Esophagus mucosa (tissue), 1 donor: Measurements from ENCODE around the gene NOL4L. TPM values are rescaled to one million over a fixed set of nuclear protein-coding genes. Genes with fewer than 3 reads are reported as not detected.
"Not testable (repeated sequence)": the region's sequence is repeated elsewhere in the genome, so short reads cannot be mapped to it uniquely, and the experiment has no call there.

Source experiments
- ATAC-seq: fragments of 200-7000 bp; cut with Tn5 transposase; one replicate; pipeline ENCODE4 v1.9.1; 2020
- total RNA-seq: library from RNA; stranded (reverse); gene quantifications from one replicate; pipeline ENCODE4 v1.2.4, GENCODE V29; 2023
- donor health status: DM: yes; HTN: yes; CAD: no.

Gene NOL4L
- total RNA-seq, 1 donor from 2014 or later, result 2.0 TPM

DNA sequence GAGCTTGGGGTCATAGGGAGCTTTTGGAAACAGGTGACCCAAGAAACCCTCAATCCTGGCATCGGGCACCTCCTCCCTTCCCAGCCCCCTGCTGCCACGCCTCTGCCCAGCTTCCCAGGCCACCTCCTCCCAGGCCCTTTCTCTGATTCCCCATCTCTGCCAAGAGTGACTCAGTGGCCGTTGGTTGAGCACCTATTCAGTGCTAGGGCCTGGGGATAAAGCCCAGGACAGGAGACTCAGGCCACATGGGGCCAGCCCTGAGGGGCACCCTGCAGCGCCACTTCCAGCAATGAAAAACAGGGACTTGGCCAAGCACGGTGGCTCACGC lies 116.9 kb downstream of the NOL4L start:
- ATAC-seq, result no peak

DNA sequence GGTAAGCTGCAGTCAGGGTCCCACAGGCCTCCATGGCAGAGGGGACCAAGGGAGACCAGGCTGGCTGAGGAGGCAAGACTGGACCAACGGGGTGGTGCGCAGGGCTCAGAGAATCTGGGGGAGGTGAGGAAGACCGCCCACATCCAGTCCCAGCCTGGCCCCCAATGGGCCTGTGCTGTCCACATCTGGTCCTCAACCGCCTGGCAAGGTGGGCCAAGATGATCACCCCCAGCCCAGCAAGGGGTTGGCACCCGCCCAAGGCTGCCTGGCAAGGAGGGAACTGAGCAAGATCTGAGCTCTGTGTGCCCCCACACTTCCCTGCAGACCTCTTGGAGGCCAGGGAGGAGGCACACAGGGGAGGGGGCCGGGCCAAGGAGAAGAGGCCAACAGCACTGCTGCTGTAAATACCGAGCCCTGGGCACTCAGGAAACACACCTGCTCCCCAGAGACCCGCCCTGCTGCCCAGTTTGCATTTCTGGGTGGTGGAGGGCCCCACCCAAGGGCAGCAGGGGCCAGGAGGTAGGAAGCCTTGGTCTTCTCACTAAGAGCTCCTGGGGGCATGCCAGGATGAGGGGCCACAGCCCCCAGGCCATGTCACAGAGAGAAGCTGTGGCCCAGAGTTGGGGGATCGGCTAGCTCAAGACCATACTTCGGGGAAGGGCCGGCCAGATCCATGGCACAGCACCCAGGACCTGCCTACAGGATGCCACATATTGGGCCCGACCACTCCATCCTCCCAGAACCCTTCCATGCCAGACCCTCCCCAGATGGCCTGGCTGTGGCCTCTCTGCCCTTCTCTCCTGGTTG lies 117.4 kb downstream of the NOL4L start:
- no peak for ATAC-seq

DNA sequence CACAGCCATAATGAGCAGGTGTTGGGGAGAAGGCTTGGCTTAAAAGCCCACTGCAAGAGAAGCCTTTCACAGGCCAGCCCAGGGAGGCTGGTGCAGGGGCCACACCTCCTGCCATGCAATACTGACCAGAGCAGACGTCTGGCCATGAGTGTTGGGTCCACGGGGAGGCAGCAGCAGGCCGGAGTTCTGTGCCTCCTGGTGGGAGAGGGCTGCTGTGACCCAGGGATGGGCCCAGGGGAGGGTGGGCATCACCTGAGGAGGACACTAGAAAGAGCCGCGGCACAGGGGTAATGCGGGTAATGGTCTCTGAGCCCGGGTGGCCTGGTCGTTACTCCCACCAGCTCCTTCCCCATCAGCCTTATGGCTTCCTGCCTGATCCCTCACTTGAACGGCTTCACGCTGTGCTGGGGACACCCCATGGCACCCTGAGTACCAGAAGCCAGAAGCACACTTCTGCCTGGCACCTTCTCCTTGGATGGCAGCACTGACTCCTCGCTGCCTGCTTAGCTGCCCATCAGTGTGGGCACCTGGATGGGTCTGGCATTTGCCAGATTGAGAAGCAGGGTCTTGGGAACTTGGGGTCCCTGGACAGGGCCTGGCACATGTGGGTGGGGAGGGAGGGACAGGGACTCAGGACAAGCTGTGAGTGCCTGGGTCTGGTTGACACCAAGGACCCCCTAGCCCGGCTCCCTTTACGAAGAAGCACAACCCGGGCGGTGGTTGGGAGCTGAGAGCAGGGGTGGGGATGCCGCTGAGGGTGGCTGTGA lies 118.2 kb downstream of the NOL4L start:
- ATAC-seq, result no peak

DNA sequence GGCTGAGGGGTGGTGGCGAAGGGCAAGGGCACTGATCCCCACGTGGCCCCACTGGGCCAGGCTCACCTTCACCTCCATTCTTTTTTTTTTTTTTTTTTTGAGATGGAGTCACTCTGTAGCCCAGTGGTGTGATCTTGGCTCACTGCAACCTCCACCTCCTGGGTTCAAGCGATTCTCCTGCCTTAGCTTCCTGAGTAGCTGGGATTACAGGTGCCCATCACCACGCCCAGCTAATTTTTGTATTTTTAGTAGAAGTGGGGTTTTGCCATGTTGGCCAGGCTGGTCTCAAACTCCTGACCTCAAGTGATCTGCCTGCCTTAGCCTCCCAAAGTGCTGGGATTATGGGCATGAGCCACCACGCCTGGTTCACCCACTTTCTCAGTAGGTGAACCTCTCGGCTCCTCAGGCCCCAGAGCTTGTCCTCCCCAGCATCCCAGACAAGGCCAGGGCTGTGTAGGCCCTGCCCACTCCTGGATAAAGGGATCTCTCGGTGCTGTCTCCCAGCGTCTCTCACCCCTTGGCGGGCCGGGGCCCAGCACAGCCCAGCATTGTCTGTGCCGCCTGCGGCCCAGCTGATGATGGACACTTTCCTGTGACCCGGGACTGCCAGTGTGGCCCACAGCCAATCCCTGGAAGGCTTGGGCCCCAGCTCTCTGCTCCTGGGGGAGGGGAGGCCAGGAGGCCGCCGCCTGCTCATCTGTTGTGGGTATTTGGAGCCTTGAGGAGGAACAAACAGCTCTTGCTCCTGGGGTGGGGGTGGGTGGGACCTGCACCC lies 119.0 kb downstream of the NOL4L start:
- ATAC-seq, result not testable (repeated sequence)

DNA sequence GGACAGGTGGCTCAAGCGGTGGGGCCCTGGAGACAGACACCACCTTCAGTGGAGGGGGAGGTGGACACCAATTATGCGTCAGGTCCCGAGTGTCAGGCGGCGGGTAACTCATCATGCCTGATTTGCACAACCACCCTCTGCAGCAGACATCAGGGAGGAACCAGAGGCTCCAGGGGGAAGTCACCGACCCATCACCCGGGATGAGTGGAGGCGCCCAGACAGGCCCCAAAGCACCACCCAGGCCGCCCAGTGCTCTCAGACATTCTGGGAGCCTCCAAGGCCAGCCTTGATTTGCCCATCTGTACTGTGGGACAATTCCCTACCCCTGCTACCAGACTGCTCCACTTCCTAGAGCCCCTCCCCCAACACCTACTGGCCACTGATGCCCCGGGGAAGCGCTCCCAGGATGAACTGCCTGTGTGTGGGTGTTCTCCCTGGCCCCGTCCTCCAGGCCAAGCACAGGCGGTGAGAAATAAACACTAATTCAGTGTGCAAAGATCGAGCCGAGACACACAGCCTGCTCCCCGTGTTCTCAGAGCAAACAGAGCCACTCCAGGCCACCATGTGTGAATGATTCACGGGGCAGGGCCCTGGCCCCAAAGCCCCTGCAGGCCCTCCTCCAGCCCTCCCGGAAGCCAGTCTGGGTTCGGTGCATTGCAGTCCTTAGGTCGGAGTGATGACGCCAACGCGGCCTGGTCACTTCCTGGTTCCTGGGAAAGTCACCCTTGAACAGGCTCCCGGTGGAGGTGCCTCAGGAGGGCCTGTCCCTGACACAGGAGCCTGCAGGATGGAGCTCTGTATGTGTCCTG lies 119.8 kb downstream of the NOL4L start:
- ATAC-seq, result peak; percentile 43

DNA sequence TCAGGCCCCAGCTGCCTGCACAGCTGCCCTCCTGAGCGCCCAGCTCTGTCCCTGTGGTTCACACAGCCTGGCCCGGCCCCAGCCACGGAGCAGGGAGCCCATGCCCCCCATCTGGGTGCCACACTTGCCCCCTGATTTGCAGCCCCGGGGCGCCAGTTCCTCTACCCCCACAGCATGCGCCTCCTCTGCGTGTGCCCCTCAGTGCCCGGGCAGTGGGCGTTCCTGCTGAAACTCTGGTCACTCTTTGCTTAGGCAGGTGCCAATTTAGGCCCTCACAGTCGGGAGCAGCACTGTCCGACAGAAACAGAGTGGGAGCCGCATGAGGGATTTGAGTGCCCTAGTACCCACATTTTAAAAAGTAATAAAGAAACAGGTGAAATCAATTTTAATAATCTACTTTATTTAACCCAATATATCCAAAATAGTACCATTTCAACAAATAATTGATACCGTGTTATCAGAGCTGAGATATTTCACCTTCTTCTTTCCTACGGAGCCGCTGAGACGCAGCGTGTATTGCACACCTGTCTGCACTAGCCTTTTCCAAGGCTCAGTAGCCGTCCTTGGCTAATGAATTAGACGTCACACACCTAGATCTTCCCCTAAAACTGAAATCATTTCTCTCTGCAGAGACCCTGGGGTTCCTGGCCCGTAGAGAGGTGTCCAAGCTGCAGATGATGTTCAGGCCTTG lies 120.6 kb downstream of the NOL4L start:
- ATAC-seq, result no peak

DNA sequence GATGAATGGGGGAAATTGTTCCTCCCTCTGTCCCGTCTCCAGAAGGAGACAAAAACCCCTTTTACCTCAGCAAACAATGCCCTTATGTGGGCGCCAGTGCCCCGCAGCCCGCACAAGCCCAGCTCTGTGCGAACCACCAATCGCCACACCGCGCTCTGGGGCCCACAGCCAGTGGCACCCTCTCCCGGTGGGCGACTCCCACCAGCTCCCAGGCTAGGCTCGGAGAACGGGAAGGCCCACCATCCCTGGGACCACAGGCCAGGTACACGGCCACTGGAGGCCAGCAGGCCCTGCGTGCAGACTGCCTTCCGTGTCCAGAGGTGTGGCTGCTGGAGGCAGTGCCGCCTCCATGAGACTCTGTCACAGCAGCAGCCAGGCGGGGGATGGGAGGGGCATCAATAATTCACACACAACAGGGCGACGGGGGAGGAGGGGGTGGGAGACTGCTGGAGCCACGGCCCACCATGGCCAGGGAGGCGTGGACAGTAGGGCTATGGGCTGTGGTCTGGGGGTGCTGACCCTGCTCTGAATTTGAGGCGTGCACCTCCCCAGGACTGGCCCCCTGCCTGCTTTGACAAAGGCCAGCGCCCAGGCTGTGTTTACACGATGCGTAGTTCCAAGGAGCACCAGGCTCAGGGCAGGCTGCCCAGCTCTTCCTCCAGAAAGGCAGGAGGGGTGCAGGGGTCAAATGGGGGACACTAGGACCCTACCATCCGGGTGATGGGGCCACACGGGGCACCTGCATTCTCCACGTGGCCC lies 121.3 kb downstream of the NOL4L start:
- no peak for ATAC-seq

DNA sequence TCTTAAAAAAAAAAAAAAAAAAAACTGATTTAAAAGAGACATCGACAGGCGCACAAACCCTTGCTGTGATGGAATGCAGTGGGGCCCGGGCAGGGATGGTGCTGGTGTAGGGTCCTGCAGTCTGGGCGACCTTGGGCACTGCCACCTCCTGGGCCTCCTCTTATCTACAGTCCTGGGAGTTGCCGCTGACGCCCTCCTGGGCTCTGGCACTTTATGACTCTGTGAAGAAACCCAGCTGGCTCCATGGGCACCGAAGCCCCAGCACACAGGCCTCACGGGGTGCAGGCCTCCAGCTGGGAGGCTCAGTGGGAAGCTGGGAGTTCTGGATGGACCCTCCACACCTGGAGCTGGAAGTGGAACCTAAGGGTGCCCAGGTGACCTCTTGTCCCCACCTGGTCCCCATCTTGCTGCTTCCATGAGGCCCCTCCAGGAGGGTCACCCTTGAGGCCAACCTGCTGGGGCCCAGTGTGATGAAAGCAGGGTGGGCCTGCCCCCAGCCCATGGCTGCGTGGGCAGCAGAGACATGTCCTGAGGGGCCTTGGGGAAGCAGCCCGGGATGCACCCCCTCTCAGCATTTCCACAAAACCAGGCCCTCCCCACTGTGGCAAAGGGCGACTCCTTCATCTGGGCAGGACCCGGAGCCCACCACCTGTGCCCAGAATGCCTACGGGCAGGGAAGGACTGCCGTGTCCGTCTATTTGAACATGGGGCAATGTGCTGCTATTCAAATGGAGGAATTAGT lies 122.1 kb downstream of the NOL4L start:
- ATAC-seq, result no peak

DNA sequence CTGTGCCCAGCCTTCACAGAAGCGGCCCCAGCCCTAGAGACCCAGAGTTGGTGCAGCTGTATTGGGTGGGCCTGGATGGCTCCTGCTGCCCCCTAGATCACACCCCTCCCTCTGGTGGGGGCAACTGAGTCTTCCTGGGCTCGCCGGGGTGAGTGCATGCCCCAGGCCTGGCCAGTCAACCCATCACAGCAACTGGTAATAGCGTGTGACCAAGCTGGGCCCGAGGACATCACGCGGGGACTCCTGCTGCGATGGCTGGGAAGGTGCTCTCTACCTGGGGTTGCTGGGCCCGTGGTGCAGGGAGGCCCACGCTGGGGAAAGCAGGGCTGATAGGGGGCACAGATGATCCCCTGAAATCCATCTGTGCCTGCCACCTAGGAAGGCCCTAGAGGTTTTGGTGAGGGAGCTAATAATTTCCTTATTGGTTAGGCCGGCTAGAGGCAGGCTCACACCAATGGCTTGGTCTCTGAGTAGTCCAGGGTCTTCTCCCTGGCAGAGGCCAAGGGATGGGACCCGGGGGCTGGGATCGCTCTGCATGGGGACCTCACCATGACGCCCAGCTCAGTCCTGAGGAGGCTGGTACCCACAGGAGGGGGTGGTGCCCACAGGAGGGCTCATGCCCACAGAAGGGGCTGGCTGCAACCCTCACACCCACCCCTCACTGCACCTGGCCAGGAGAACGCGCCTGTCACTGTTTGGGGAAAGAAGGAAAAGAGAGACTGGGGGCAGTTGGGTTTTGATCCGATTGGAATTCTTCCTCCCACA lies 123.1 kb downstream of the NOL4L start:
- no peak for ATAC-seq

DNA sequence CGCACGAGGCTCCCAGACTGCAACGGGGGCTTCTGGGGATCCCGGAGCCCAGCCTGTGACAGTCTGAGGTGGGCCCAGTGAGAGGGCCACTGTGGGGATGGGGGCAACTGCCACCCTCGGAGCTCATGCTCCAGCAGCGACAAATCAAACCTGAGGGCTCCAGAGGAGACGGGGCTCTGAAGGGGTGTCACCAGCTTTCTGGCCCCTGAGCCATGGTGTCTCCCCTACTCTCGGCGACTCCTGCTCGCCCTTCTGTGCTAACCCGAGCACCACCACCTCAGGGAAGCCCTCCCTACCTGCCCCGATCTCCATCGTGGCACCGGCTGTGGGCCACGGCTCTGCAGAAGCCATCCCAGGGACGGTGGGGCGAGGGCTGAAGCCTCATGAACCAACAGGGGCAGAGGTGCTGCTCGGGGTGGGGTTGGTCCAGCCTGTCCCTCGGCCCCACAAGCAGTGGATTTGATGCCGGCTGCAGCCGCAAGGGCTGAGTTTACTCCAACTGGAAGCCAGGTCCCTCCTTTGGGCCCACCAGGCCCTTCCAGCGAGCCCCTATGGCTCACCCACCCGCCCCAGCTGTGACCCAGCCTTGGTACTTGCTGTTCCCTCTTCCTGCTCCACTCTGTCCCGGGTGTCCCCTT lies 124.3 kb downstream of the NOL4L start:
- ATAC-seq, result no peak

DNA sequence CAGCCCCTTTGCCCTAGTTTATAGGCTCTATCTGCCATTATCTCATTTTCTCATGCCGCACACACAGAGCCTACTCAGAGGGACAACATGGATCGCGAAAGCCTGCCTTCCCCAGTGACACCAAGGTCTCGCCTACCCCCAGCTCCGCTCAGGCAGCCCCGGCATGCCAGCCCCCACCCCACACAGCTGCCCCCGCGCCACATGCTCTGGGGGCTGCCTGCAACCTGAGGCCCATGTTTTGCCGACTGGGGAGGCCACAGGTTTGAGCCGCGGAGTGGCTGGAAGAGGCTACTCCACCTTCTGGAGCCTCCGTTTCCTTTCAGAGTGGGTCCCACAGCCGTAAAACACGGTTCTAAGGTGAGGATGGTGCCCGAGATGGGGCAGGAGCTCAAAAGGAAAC lies 124.9 kb downstream of the NOL4L start:
- ATAC-seq, result no peak

DNA sequence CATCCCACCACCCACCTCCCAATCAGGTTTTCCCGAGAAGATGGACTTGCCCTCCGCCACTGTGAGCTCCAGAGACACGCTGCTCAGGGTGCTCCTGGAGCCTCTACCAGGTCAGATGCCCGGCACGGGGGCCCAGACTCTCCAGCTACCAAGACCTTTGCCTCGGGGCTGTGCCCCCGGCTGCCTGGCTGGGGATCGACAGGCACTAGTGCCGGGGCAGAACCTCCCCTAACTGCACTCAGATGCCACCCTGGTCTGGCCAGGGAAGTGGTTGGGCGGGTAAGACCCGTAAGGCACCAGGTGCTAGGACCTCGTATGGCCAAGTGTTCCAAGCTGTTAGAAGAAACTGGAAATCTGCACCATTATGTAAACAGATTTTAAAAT lies 126.3 kb downstream of the NOL4L start:
- ATAC-seq, result no peak

DNA sequence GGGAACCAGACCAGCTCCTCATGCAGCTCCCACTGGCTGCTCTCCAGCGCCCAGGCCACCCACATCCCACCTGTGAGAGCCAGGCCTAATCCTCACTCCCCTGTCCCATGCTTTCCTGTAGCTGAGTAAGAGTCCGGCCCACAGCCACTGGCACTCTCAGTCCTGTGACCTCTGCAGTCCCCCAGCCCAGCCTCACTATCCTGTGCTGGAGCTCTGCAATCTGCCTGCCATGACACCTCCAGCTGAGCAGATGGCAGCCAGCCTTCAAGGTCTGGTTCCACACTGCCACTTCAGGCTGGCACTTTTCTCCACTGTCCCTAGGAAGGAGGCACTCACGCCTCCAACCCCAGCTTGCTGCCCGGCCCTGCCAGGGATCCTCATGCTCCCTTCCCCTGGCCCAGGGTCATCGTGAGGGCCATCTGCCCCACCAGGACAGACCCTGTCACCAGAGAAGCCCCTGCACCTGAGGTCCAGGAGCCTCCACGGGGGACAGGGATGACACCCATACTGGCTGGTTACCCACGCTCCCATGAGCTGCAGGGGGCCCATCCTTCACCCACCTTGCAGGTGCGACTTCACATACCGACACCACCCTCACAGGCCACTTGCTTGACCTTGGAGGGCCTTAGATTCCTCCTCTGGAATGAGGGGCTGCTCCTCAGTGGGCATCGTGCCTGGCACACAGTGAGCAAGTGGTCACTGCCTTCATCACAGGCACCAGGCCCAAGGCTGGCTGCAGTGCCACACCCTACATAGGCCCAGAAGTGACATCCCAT lies 126.9 kb downstream of the NOL4L start:
- ATAC-seq, result no peak

DNA sequence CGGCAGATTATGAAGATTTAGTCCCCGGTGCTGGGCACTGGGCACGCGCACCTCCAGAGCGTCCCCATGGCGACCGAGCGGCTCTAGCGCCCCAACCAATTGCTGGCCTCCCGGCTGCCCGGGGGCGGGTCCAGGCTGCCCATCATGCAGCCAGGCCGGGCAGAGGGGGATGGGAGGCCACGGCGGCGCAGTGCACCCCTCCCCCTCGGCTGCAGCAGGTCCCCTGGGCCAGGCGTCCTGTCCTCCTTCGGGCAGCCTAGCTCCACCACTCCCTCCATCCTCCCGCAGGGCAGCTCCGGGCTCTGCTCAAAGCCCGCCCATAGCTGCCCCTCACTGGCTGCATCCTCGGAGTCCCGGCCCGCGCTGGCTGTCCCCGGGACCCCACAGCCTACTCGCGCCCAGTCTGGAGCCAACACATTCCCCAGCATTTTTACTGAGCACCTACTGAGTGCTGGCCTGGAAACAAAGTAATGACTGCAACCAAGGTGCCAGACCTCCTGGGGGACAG lies 127.6 kb downstream of the NOL4L start:
- ATAC-seq, result peak; percentile 37

DNA sequence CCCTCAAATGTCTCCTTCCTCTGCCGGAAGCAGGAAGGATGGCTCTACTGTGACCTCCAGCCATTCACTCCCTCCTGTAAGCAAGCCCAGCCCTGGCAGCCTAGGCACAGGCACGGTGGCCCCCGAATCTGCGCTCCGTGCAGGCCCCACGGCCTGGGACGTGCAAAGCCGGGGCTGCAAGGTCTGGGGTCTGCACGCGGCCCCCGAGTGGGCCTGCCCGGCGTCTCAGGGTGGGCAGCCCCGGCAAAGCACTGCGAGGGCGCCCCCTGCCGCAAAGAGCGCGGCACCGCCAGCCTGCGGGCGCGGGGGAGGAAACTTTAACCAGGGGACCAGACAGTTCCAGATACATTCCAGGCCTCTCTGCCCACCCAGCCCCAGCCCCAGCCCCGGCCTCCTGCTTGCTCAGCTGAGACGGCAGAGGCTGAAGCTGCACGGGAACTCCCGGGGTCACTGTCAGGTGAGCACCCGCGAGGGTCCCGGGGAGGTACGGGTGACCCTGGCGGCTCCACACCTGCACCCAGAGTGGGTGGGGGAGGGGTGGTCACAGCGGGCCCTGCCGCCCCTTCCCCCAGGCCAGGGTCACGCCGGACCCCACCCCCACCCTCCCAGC lies 128.2 kb downstream of the NOL4L start:
- peak; percentile 17 for ATAC-seq

DNA sequence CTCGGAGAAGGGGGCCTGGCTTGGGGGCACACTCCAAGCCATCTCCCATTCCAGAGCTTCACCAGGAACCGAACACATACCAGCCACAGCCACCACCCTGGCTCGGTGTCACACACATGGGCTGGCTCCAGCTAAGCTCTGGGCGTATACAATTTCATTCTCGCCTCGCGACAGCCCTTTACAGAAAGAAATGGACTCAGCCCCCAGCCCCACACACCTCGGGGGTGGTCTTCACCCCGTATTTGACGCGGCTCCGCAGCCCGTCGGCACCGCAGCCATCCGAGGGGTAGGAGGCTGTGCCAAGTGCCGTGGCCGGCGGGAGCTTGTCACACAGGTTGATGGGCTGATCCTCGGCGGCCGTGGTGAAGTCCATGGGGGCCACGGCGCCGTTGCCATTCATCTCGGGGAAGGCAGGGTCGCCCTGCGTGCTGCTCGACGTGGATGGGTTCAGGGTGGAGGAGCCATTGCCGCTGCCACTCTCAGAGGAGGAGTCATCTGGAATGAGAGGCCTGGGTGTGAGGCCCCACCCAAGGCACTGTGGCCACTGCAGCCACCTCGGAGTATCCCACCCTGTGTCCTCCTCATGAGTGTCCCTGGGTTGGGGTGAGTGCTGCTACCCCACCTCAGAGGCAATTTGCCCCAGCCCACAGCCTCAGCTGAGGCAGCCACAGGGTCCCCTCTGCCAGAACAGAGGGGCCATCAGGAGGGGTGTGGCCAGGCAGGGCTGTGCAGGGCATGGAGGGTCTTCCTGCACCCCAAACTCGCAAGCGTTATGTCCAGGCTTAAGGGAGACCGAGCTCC lies 129.0 kb downstream of the NOL4L start:
- ATAC-seq, result no peak
